Measurements from ENCODE around the gene GRM7. TPM values are rescaled to one million over a fixed set of nuclear protein-coding genes. Genes with fewer than 3 reads are reported as not detected.

The GRM7 gene
- total and polyA plus RNA-seq, 2 experiments from 2014 or later: 0.40 TPM; not detected in 1

DNA sequence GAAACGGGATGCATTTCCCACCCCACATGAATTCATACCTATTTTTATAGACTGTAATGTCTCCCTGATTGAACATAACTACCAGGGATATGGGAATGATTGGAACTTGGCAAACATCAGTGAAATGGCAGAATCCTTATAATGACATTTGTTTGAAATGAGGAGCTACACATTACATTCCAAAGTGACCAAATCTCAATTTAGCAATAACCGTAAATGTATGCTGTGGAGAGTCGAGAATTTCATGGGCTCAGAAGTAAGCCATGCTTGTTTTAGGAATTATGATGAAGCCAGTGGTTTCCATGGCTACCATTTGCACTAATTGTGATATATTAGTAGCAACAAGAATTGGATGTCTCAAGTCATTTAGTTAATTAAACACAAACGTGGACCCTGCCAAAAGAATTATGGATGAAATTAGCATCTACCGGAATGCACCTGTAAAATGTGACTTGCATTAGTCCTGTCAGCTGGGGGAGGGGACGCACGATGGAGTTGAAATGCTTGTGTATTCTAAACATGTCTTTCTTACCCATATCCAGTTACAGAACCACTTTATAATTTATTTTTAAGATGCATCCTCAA lies 760.2 kb downstream of the GRM7 start:
- Mint-ChIP-seq H3K4me1 (peaks cover 6% of the 10 kb centered on the region; the same call in 2 of the 3 replicates), H3K9me3 (no peaks in the 10 kb centered on the region), H3K27ac (no peak overlapping the region), H3K36me3 (ENCODE audit: low read depth) (no peaks in the 10 kb centered on the region), H3K4me3 (no peak overlapping the region), H3K27me3 (ENCODE audit: insufficient read depth, low read depth, poor library complexity) (no peaks in the 10 kb centered on the region)
- H3K27me3 ChIP-seq (ENCODE audit: insufficient read depth): no peaks in the 10 kb centered on the region
- no peak for TF ChIP-seq ZNF331 (CRISPR knock-in tag; IDR thresholded peaks at IDR 0.05; ENCODE audit: low read depth)
- no peak for TF ChIP-seq ETS1 (IDR thresholded peaks at IDR 0.05)
- no peak for TF ChIP-seq ZNF114 (CRISPR knock-in tag; IDR thresholded peaks at IDR 0.05)
- no peak for TF ChIP-seq POLR2AphosphoS5 (IDR thresholded peaks at IDR 0.05; ENCODE audit: low read depth)
- TF ChIP-seq CTCF (conservative IDR thresholded peaks at IDR 0.05; ENCODE audit: low read depth in 2 of 2): no peak
- TF ChIP-seq, protein P1, sequence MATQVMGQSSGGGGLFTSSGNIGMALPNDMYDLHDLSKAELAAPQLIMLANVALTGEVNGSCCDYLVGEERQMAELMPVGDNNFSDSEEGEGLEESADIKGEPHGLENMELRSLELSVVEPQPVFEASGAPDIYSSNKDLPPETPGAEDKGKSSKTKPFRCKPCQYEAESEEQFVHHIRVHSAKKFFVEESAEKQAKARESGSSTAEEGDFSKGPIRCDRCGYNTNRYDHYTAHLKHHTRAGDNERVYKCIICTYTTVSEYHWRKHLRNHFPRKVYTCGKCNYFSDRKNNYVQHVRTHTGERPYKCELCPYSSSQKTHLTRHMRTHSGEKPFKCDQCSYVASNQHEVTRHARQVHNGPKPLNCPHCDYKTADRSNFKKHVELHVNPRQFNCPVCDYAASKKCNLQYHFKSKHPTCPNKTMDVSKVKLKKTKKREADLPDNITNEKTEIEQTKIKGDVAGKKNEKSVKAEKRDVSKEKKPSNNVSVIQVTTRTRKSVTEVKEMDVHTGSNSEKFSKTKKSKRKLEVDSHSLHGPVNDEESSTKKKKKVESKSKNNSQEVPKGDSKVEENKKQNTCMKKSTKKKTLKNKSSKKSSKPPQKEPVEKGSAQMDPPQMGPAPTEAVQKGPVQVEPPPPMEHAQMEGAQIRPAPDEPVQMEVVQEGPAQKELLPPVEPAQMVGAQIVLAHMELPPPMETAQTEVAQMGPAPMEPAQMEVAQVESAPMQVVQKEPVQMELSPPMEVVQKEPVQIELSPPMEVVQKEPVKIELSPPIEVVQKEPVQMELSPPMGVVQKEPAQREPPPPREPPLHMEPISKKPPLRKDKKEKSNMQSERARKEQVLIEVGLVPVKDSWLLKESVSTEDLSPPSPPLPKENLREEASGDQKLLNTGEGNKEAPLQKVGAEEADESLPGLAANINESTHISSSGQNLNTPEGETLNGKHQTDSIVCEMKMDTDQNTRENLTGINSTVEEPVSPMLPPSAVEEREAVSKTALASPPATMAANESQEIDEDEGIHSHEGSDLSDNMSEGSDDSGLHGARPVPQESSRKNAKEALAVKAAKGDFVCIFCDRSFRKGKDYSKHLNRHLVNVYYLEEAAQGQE (IDR thresholded peaks at IDR 0.05; ENCODE audit: unreplicated experiment): no peak
- TF ChIP-seq ZNF462 (CRISPR knock-in tag; IDR thresholded peaks at IDR 0.05): no peak
- no peak for TF ChIP-seq CREB1 (CRISPR knock-in tag; IDR thresholded peaks at IDR 0.05; ENCODE audit: low read depth)
- no peaks in the 10 kb centered on the region for H3K36me3 ChIP-seq (ENCODE audit: insufficient read depth)
- H3F3A ChIP-seq (replicated peaks; ENCODE audit: low read depth): no peaks in the 10 kb centered on the region
- no peak overlapping the region for H2AFZ ChIP-seq
- no peaks in the 10 kb centered on the region for H4K20me1 ChIP-seq (replicated peaks; ENCODE audit: insufficient read depth)
- no peak for ATAC-seq
- H3K4me1 ChIP-seq (ENCODE audit: insufficient read depth): no peaks in the 10 kb centered on the region
- no peak overlapping the region for H3K27ac ChIP-seq (ENCODE audit: low read depth)
- no peak for DNase-seq (ENCODE audit: low spot score)
- H3K4me2 ChIP-seq: no peak overlapping the region
- peaks cover 12% of the 10 kb centered on the region for H3K9me2 ChIP-seq (ENCODE audit: insufficient read depth)
- H3K79me2 ChIP-seq (replicated peaks; ENCODE audit: insufficient read depth): no peaks in the 10 kb centered on the region
- H3K4me3 ChIP-seq: no peak overlapping the region
